ENCODE data around the gene EVPL. TPM values are rescaled to one million over a fixed set of nuclear protein-coding genes. Genes with fewer than 3 reads are reported as not detected.
"Not testable (repeated sequence)": the region's sequence is repeated elsewhere in the genome, so short reads cannot be mapped to it uniquely, and the experiment has no call there.

The EVPL gene
- total and polyA plus RNA-seq, 4 donors = 10.9 to 38.4 (median 35.0) TPM

DNA sequence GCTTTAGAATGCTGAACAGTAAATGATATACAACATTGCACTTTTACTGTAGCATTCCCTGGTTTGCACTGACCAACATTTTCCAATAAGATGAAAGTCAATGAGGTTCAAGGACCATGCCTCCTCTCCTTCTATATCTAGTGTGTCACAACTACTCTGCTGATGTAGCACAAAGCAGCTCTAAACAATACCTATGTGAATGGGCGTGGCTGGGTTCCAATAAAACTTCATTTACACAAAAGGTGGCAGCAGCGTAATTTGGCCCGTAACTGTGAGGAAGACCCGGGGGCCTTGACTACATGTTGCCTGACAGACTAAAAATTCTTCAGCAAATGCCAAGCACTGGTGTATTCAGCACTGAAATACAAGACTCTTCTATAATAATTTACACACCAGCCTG lies 38.7 kb upstream of the EVPL start:
- H3K4me3 ChIP-seq = no peak overlapping the region
- no peaks in the 10 kb centered on the region for H3K27me3 ChIP-seq (ENCODE audit: control insufficient read depth in 3 of 3, insufficient read depth in 3 of 3, low read length in 2 of 3)
- peaks cover 0 to 4% (median 0%) of the 10 kb centered on the region in 5 donors for H3K4me1 ChIP-seq (ENCODE audit: control insufficient read depth in 5 of 5, insufficient read depth in 5 of 5, low read length in 5 of 5)
- no peak for TF ChIP-seq CTCF (IDR thresholded peaks at IDR 0.05; ENCODE audit: control extremely low read depth, extremely low read depth)
- no peaks in the 10 kb centered on the region for H3K9me3 ChIP-seq (ENCODE audit: control insufficient read depth in 4 of 4, insufficient read depth in 3 of 4, low read length in 3 of 4)
- H3K9ac ChIP-seq (ENCODE audit: insufficient read depth in 1 of 2, low read length in 2 of 2) = no peak overlapping the region
- WGBS, 2 donors = 94 to 97% methylated on average over 4 of the region's 4 CpGs
- no peak overlapping the region for H3K27ac ChIP-seq (ENCODE audit: low read depth in 1 of 2, low read length in 1 of 2)
- H3K36me3 ChIP-seq (ENCODE audit: control insufficient read depth in 4 of 4, insufficient read depth in 4 of 4, low read length in 4 of 4) = peaks cover 35 to 50% (median 45%) of the 10 kb centered on the region in 4 donors
- DNase-seq (no peak), ATAC-seq (ENCODE audit: insufficient read depth, low FRiP score) (no peak)

GRCh38 chr17:76063875-76064546 lies 36.9 kb upstream of the EVPL start:
- no peak overlapping the region for H3K9ac ChIP-seq (ENCODE audit: insufficient read depth in 1 of 2, low read length in 2 of 2)
- H3K4me1 ChIP-seq (ENCODE audit: control insufficient read depth in 5 of 5, insufficient read depth in 5 of 5, low read length in 5 of 5) = no peaks in the 10 kb centered on the region
- 82 to 88% methylated on average over 15 of the region's 15 CpGs for WGBS, 2 donors
- no peaks in the 10 kb centered on the region for H3K9me3 ChIP-seq (ENCODE audit: control insufficient read depth in 4 of 4, insufficient read depth in 3 of 4, low read length in 3 of 4)
- H3K36me3 ChIP-seq (ENCODE audit: control insufficient read depth in 4 of 4, insufficient read depth in 4 of 4, low read length in 4 of 4) = peaks cover 43 to 60% (median 54%) of the 10 kb centered on the region in 4 donors
- H3K27me3 ChIP-seq (ENCODE audit: control insufficient read depth in 3 of 3, insufficient read depth in 3 of 3, low read length in 2 of 3) = no peaks in the 10 kb centered on the region
- no peak overlapping the region for H3K27ac ChIP-seq (ENCODE audit: low read depth in 1 of 2, low read length in 1 of 2)
- H3K4me3 ChIP-seq = no peak overlapping the region
- no peak for TF ChIP-seq CTCF (IDR thresholded peaks at IDR 0.05; ENCODE audit: control extremely low read depth, extremely low read depth)
- ATAC-seq (ENCODE audit: insufficient read depth, low FRiP score) (no peak), DNase-seq (no peak)

- not testable (repeated sequence) for H3K4me1 ChIP-seq (ENCODE audit: control insufficient read depth in 5 of 5, insufficient read depth in 5 of 5, low read length in 5 of 5); ATAC-seq (ENCODE audit: insufficient read depth, low FRiP score); H3K27me3 ChIP-seq (ENCODE audit: control insufficient read depth in 3 of 3, insufficient read depth in 3 of 3, low read length in 2 of 3); H3K9ac ChIP-seq (ENCODE audit: insufficient read depth in 1 of 2, low read length in 2 of 2); H3K4me3 ChIP-seq; H3K9me3 ChIP-seq (ENCODE audit: control insufficient read depth in 4 of 4, insufficient read depth in 3 of 4, low read length in 3 of 4); H3K27ac ChIP-seq (ENCODE audit: low read depth in 1 of 2, low read length in 1 of 2); DNase-seq
- WGBS, 2 donors = 85 to 96% methylated on average over 6 of the region's 6 CpGs
- peaks cover 24 to 60% (median 48%) of the 10 kb centered on the region in 4 donors for H3K36me3 ChIP-seq (ENCODE audit: control insufficient read depth in 4 of 4, insufficient read depth in 4 of 4, low read length in 4 of 4)
Observed at GRCh38 chr17:76058264-76058663, 31.2 kb upstream of the EVPL start.

DNA sequence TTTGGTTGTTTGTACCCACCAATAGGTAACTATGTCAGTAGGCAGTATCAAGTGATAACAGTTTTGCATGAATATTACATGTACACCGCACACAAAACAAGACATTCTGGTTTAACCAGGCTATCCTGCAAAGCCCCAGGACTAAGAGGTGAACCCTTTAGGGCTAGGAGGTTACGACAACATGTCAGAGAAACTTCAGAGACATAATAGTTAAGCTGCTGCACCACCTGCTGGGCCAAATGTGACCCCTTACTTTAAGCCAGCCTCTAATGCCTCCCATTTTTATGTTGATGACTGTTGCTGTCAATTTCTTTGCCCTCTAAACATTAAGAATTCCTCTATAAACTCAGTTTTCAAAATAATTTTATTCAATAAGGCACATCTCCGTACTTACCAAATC lies 29.8 kb upstream of the EVPL start:
- H3K4me1 ChIP-seq (ENCODE audit: control insufficient read depth in 5 of 5, insufficient read depth in 5 of 5, low read length in 5 of 5) = peaks cover 0 to 3% (median 0%) of the 10 kb centered on the region in 5 donors
- DNase-seq (peak in 1 of 3 donors; percentile 43), ATAC-seq (ENCODE audit: insufficient read depth, low FRiP score) (no peak)
- no peaks in the 10 kb centered on the region for H3K27me3 ChIP-seq (ENCODE audit: control insufficient read depth in 3 of 3, insufficient read depth in 3 of 3, low read length in 2 of 3)
- H3K9ac ChIP-seq (ENCODE audit: insufficient read depth in 1 of 2, low read length in 2 of 2) = no peak overlapping the region
- H3K4me3 ChIP-seq = no peak overlapping the region
- H3K9me3 ChIP-seq (ENCODE audit: control insufficient read depth in 4 of 4, insufficient read depth in 3 of 4, low read length in 3 of 4) = no peaks in the 10 kb centered on the region
- TF ChIP-seq CTCF (IDR thresholded peaks at IDR 0.05; ENCODE audit: control extremely low read depth, extremely low read depth) = no peak
- WGBS, 2 donors = 76 to 88% methylated on average over 3 of the region's 3 CpGs
- no peak overlapping the region for H3K27ac ChIP-seq (ENCODE audit: low read depth in 1 of 2, low read length in 1 of 2)
- H3K36me3 ChIP-seq (ENCODE audit: control insufficient read depth in 4 of 4, insufficient read depth in 4 of 4, low read length in 4 of 4) = peaks cover 24 to 64% (median 46%) of the 10 kb centered on the region in 4 donors

All from lung (tissue), 12 donors.